ENCODE data around the gene PSMC5. TPM values are rescaled to one million over a fixed set of nuclear protein-coding genes. Genes with fewer than 3 reads are reported as not detected.
A peak's percentile ranks its signal among the peaks of the same experiment; 100 is the strongest.

The PSMC5 gene
- total RNA-seq, 1 experiment from 2014 or later, result 183 TPM

DNA sequence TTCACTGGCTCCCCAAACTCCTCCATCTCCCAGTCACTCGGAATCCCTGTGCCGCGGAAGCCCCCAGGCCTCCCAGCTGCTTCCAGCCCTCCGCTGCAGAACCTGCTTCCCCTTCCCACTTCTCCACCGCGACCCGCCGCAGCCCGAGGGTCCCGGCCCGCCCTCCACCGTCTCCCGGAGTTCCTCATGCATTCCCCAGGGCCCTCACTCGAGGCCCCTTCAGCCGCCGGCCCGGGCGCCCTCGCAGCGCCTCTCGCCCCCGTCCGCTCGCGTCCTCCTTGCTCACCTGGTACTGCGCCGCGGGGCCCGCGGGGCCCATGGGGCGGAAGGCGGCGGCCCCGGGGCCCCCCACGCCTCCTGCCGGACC, 14.9 kb downstream of the PSMC5 start:
- no peak overlapping the region for H2BK12ac ChIP-seq (ENCODE audit: insufficient read length, low read depth, low read length)
- H2AFZ ChIP-seq (ENCODE audit: low read length), result no peak overlapping the region
- H4K8ac ChIP-seq (replicated peaks; ENCODE audit: insufficient read length, low read depth, low read length), result no peak overlapping the region
- TF ChIP-seq, protein P1, sequence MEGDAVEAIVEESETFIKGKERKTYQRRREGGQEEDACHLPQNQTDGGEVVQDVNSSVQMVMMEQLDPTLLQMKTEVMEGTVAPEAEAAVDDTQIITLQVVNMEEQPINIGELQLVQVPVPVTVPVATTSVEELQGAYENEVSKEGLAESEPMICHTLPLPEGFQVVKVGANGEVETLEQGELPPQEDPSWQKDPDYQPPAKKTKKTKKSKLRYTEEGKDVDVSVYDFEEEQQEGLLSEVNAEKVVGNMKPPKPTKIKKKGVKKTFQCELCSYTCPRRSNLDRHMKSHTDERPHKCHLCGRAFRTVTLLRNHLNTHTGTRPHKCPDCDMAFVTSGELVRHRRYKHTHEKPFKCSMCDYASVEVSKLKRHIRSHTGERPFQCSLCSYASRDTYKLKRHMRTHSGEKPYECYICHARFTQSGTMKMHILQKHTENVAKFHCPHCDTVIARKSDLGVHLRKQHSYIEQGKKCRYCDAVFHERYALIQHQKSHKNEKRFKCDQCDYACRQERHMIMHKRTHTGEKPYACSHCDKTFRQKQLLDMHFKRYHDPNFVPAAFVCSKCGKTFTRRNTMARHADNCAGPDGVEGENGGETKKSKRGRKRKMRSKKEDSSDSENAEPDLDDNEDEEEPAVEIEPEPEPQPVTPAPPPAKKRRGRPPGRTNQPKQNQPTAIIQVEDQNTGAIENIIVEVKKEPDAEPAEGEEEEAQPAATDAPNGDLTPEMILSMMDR (conservative IDR thresholded peaks at IDR 0.05), result no peak
- no peak overlapping the region for H3K18ac ChIP-seq (ENCODE audit: insufficient read length, low read depth, low read length)
- no peaks in the 10 kb centered on the region; the same call in 1 of the 2 replicates for H3K4me1 ChIP-seq (ENCODE audit: insufficient read depth, low read length)
- H3K27ac ChIP-seq (ENCODE audit: insufficient read length, low read depth, low read length), result no peak overlapping the region
- no peaks in the 10 kb centered on the region; the same call in 1 of the 2 replicates for H3K27me3 ChIP-seq (ENCODE audit: insufficient read depth, low read length)
- H2BK5ac ChIP-seq (ENCODE audit: insufficient read length, low read length), result no peak overlapping the region
- no peak overlapping the region for H2BK15ac ChIP-seq (ENCODE audit: low read depth, low read length)
- peak overlapping the region; percentile 70 for H3K14ac ChIP-seq (ENCODE audit: insufficient read depth, low read length)
- DNase-seq, result no peak
- no peak overlapping the region for H2AK5ac ChIP-seq (ENCODE audit: insufficient read length, low read length)
- Mint-ChIP-seq H3K36me3 (ENCODE audit: insufficient read depth in 1 of 3, low read depth in 3 of 3) (peaks cover under 1 to 8% (median 1%) of the 10 kb centered on the region in 3 experiments; a peak in 5 of 7 replicates), H3K4me1 (peaks cover 22 to 40% of the 10 kb centered on the region in 2 experiments), H3K9me3 (no peaks in the 10 kb centered on the region), H3K4me3 (peak overlapping the region; percentile 96), H3K27me3 (ENCODE audit: low read depth) (peaks cover 19% of the 10 kb centered on the region), H3K27ac (peak overlapping the region; percentile 87 to 96 (median 96))
- no peak overlapping the region for H3K4ac ChIP-seq (ENCODE audit: low read depth, low read length)
- H3K79me1 ChIP-seq (ENCODE audit: insufficient read depth, low read depth, low read length, poor library complexity, severe bottlenecking), result peaks cover 3% of the 10 kb centered on the region
- H3K56ac ChIP-seq (ENCODE audit: insufficient read length, low read depth, low read length), result no peak overlapping the region
- no peak overlapping the region for H4K5ac ChIP-seq (ENCODE audit: insufficient read length, low read depth, low read length)
- no CpG with 5 or more reads among the region's 36 CpGs for WGBS (ENCODE audit: extremely low coverage, insufficient read length, low lambda C conversion rate)
- no peaks in the 10 kb centered on the region for H4K20me1 ChIP-seq (ENCODE audit: control insufficient read depth, insufficient read depth, insufficient read length)
- no peak overlapping the region for H3T11ph ChIP-seq (ENCODE audit: low read length)
- H3K79me2 ChIP-seq (ENCODE audit: insufficient read depth, low read length), result peaks cover 3% of the 10 kb centered on the region; the same call in 1 of the 2 replicates
- H3K9me3 ChIP-seq (ENCODE audit: control insufficient read depth, low read depth, low read length), result no peaks in the 10 kb centered on the region
- H3K4me2 ChIP-seq (ENCODE audit: insufficient read depth, insufficient read length, low read length), result peak overlapping the region; percentile 64
- no peak overlapping the region for H3K23ac ChIP-seq (ENCODE audit: insufficient read length, low read depth, low read length)
- no peak overlapping the region for H2BK120ac ChIP-seq (ENCODE audit: low read depth, low read length, poor library complexity, severe bottlenecking)
- no peak overlapping the region for H2BK20ac ChIP-seq (ENCODE audit: low read depth, low read length, poor library complexity, severe bottlenecking)
- H3K23me2 ChIP-seq (ENCODE audit: insufficient read length, low read depth, low read length, poor library complexity, severe bottlenecking), result peaks cover 10% of the 10 kb centered on the region
- no peak overlapping the region for H4K91ac ChIP-seq (ENCODE audit: insufficient read length, low read depth, low read length)
- peak overlapping the region; percentile 48 for H3K9ac ChIP-seq (ENCODE audit: extremely low read depth, insufficient read length, low read length)

Measured in H9 (cell line).